Kidney tubule cell (primary cell): ENCODE results near the gene CXCR5.

Experiments used
- DNase-seq: peaks from one replicate; pipeline ENCODE4 v3.0.0-alpha.2; 2018; ENCODE audit warnings: low spot score

Gene CXCR5

DNA sequence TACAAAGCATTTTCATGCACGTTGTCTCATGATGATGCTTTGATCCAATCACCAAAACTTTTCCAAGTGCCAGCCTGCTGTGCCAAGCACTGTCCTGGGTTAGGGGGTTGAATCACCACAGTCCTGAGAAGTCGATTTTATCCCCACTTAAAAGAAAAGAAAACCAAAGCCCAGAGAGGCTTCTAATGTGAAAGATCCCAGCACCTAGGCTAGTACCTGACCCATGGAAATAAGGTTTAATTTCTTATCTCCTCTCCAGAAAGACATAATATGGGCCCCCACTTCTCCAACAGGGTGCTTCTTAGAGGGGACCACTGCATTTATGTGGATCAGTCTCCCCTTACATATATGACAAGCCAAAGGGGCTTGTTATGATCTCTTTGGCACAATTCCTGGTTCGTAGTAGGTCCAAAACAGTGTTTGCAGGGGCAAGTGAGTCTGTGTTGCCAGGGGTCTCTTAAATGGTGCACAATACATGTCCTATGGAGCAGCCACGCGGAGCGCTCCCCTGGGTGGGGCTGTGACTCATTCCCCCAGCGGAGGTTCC, 43.9 kb downstream of the CXCR5 start:
- DNase-seq: peak; percentile 46

DNA sequence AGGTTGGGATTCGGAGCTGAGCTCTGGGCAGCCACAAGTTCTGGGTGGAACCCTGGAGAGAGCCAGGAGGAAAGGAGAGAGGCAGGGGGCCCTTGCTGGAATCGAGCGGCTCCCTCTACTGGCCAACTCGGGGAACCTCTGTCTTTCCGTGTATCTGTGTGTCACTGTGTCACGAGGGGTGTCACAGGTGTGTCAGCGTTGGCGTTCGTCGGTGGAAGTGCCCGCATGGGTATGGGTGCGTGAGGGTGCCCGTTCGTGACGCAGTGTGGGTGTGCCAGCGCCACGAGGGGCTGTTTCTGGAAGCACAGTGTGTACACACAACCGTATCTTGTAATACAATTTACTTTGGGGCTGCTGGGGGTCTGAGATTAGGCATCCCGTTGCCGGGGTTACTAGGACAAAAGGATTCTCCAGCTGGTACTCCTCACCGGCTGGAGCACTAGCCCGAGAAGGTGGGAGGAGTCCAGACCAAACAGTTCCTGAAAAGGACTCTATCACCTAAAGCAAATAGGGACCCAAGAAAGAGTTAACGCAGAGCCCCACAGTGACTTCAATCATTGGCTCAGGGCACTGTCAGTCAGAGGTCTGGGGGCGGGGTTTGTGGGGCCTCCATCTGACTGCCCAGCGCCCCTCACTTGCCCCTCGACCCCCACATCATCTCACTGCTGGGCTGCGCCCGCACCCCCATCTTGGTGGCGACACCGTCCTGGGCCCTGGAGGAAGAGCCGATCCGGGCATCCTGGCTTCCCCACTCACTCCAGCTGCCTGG, 44.6 kb downstream of the CXCR5 start:
- DNase-seq: peak; percentile 96

DNA sequence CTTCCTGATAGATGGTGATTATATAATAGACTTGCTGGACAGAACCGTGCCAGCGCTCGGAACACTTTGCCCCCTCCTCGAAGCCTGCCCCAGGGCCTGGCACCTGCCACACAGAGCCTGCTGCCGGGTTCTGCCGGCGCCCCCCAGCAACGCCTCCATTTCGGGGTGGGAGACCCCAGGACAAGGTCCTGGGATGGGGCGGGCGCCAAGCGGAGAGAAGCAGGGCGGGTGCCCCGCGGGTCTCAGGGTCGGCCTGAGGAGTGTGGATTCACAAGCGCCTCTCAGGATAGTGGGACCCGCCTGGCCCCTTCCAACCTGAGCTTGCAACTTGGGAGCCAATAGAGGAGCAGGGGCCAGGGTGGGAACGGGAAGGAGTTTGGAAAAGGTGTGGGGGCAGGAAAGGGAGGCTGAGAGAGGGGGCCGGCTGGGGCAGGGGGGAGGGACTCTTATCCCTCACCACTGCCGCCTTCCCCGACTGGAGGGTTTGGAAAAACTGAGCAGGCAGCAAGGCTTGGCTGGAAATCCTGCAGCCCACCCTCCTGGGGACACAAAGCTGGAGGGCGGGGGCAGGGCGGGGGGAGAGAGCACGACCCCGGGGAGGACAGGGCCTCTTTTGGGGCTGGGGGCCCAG, 45.3 kb downstream of the CXCR5 start:
- DNase-seq: peak; percentile 53

DNA sequence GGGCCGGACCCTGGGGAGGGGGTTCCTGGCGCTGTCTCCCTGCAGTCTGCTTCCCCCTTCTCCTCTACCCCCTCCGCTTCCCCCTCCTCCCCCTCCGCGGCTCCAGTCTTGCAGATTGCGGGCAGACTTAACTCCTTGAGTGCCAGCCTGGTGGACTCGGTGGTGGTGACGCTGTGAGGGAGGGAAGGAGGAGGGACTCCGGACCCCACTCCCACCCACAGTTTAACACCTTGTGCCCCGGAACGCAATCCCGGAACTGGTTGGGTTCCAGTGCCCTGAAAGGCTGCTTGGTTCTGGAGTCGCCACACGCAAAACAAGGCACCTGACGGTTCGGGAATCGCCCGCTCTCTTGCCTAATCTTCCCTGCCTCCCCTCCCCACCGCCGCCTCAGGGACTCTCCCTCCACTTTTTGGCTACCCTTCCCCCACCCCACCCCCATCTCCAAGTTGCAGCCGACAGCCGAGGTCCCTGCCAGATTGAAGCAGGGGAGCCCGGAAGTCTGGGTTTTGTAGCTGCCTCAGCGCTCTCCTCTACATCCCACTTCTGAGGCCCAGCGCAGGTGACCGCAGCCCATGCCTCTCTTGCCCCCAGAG, 45.9 kb downstream of the CXCR5 start:
- peak; percentile 87 for DNase-seq

DNA sequence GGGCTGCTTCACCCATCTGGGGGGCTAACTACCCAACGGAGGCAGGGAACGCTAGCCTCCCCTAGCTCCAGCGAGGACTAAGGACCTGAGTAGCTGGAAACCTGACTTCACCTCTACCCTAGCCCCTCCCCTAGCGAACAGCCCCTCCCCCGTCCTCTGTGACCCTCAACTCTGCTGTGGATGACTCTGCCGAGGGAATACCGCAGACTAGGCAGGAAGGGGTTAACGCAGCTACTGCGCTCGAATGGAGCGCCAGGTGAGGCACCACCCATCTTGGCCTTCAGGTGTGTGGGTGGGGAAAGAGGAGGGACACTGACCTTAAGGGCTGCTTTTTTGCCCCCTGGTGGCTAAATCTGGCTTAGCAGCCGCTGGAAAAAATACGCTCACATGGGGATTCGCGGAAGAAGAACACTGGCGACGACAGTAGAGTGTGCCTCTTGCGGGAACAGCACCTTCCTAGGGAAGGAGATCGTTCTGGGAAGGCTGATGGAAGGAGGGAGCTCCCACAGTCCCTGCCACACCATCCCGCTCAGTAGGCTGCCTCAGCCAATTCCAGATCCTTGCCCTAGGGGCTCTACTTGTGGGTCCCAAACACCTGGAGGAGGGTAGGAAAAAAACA, 46.5 kb downstream of the CXCR5 start:
- DNase-seq: peak; percentile 94

DNA sequence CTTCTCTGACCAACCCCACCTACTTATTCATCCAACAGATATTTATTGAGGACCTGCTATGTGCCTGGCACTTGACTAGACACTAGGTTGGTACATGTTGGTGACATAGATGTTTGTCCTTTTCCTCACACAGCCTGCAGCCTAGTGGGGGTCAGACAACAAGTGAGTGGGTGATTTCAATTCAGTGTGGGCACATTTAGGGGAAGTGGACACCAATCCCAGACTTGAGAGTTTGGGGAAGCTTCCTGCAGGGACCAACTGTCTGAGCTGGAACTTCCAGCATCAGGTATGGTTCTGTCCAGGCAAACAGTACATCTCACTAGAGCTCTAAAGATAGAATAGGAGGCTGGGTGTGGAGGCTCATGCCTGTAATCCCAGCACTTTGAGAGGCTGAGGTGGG, 47.9 kb downstream of the CXCR5 start:
- no peak for DNase-seq

DNA sequence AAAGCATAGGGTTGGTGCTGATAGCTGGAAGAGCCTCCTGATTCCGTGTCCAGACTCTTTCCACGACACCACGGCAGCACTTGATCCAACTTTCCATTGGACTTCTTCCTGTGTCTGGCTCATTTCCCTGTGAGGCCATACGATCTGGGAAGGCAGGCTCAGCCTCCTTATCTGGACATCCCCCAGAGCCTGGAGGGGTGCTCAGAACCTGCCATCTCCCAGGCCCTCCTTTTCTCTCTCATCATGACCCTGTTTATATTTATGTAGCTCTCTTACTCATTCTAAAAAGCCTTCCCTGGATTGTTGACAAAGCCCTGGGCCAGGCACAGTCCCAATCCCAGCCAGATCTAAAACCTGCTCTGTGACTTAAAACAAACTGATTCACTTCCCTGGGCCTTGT, 49.8 kb downstream of the CXCR5 start:
- DNase-seq: no peak

DNA sequence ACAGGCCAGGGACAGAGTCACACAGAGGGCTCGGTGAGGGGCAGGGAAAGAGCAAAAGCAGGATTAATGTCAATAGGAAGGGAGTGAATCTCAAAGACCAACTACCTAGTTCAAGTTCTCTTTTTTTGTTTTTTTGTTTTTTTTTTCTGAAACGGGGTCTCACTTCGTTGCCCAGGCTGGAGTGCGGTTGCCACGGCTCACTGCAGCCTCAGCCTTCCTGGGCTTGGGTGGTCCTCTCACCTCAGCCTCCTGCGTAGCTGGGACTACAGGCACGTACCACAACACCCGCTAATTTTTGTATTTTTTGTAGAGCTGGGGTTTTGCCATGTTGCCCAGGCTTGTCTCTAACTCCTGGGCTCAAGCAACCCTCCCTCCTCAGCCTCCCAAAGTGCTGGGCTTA, 51.7 kb downstream of the CXCR5 start:
- DNase-seq: no peak

DNA sequence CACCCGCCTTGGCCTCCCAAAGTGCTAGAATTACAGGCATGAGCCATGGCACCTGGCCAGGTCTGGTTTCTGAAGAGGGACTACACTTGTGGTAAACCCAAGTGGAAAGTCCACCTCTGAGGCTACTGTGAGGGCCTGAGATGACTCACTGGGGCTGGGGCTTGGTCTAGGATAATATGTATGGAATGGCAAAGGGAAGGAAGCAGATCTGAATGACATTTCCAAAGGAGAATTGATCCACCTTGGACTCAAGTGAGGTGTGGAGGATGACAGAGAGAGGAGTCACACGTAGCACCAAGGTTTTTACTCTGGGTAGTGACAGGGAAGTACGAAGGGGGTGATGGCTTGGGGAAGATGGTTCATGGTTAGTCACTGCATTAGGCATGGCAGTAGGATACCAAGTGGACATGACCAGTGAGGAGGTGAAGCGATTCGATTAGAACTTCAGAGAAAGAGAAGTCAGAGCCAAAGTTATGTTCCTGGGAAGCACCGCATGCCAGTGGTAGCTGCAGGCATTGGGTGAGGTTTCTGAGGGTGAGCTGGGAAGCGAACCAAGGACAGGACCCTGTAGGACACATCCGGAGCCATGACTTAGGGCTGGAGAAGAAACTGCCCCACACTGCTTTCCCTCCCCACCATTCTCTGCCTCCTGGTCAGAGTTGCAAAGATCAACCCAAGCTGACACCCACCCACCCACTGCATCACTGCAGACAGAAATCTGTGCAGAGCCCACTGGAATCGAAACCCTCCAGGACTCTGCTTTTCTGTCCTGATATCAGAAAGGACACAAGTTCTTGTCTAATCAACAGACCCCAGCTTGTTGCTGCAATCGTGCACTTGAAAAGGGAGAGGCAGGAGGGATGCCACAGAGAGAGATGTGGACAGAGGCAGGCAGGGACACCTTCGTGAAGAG, 55.1 kb downstream of the CXCR5 start:
- DNase-seq: peak; percentile 100

DNA sequence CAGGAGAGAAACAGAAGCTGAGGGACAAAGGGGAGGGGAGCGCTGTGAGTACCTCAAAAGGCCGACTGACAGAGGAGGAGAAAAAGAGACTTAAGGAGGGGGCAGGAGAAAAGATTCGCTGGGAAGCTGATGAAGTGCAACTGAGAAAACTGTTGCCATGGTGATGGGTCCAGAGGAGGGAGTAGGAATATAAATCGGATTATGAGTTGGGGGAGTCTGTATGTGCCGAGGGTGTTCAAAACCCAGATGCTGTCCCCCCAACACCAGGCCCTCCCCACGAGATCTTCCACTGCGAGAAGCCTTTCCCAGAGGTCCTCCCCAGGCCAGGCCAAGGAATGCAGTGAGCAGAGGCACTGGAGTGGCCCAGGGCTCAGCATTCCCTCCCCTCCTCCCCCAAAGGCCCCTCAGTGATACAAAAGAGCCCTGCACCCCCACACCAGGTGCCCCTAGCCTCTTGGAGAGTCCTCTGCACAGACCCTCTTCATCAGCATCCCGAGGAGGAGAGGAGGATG, 55.8 kb downstream of the CXCR5 start:
- DNase-seq: no peak

DNA sequence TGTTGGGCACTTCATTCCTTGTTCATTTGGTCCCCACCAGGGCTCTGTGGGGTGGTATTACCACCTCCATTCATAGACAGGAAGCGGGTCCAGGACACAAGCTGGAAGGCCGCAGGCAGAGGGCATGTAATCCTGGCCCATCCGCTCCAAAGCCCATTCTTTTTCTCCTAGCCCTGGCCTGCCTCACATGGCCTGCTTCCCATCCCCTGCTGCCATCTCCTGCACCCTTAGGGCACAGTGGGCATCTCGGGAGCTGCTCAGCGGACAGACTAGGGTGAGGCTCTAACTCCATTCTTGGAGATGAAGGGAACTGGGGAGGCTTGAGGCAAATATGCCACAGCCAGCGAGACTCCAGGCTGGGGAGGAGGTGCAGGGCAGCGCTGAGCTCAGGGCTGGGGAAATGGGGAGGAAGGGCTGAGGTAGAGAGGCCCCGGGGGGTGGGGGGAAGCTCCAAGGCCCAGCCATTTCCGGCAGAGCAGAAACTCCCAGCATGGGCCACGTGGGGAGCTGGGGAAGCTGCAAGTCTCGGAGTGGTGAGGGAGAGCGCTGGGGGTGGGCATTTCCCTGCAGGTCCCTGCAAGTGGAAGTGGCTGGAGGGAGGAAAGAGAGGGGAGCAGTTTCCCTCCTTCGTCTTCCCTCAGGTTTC, 56.4 kb downstream of the CXCR5 start:
- peak; percentile 61 for DNase-seq

DNA sequence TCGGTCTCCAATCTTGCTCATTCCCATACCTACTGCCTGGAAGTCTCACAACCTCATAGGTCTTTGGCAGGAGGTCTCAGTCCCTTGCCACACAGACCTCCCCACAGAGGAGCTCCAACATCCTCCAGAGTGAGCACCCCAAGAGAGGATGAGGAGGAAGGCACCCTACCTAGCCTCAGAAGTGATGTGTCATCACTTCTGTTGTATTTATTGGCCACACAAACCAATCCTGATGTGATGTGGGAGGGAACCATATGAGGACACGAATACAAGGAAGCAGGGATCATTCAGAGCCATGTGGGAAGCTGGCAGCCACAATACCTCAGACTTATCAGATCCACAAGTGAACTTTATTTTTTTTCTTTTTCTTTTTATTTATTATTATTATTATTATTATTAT, 63.4 kb downstream of the CXCR5 start:
- no peak for DNase-seq
